Smooth muscle cell of the coronary artery (primary cell): ENCODE data around the gene APOBEC3C. TPM values are rescaled to one million over a fixed set of nuclear protein-coding genes. Genes with fewer than 3 reads are reported as not detected.

Source experiments
- total RNA-seq: library from RNA; depleted of rRNA; stranded (reverse); fragments of >200 nt; gene quantifications from 2 replicates; pipeline ENCODE4 v1.2.3, GENCODE V29; 2014; ENCODE audit warnings: low replicate concordance

APOBEC3C gene
- total RNA-seq = 5.4 and 6.0 TPM in 2 replicates

GRCh38 chr22:39013942-39014722 is at the start of gene APOBEC3C:
Gene APOBEC3C (plus strand): TSS chr22:39014257. CDS start chr22:39014363, 106 bp downstream.

GRCh38 chr22:38981992-38982927 is 31.8 kb upstream of the APOBEC3C start, which contains the start of gene APOBEC3B:
Gene APOBEC3B (plus strand): TSS chr22:38982347. CDS start chr22:38982454, 107 bp downstream.

GRCh38 chr22:39040538-39041296 is 26.7 kb downstream of the APOBEC3C start, which contains the start of gene APOBEC3F:
Gene APOBEC3F (plus strand): TSS chr22:39040864. CDS start chr22:39040961, 97 bp downstream.

Other genes starting within 250 kb of the APOBEC3C start
- 12.4 and 19.4 TPM in 2 replicates for gene DNAL4, start 220.1 kb upstream of the APOBEC3C start, total RNA-seq
- gene NPTXR, start 170.2 kb upstream of the APOBEC3C start, total RNA-seq = 0.60 and 2.0 TPM in 2 replicates
- 22.2 and 24.6 TPM in 2 replicates for gene CBX6, start 142.0 kb upstream of the APOBEC3C start, total RNA-seq
- gene APOBEC3A, start 56.6 kb upstream of the APOBEC3C start, total RNA-seq = not detected in 2 replicates
- gene APOBEC3B, start 31.9 kb upstream of the APOBEC3C start, total RNA-seq = 0.82 and 1.6 TPM in 2 replicates
- 0.60 and 4.8 TPM in 2 replicates for gene APOBEC3D, start 6.9 kb downstream of the APOBEC3C start, total RNA-seq
- gene APOBEC3F, start 26.6 kb downstream of the APOBEC3C start, total RNA-seq = 5.3 and 8.1 TPM in 2 replicates
- gene APOBEC3G, start 63.0 kb downstream of the APOBEC3C start, total RNA-seq = 8.6 and 9.1 TPM in 2 replicates
- gene APOBEC3H, start 83.0 kb downstream of the APOBEC3C start, total RNA-seq = 0.70 TPM in 1 of 2 replicates, not detected in the other
- 1.6 and 9.8 TPM in 2 replicates for gene CBX7, start 138.4 kb downstream of the APOBEC3C start, total RNA-seq
- 0.70 and 13.7 TPM in 2 replicates for gene PDGFB, start 230.7 kb downstream of the APOBEC3C start, total RNA-seq